ENCODE data around the gene IL1R1.
"Not testable (repeated sequence)": the region's sequence is repeated elsewhere in the genome, so short reads cannot be mapped to it uniquely, and the experiment has no call there.

IL1R1 gene

GRCh38 chr2:102110596-102111334, 31.8 kb upstream of the IL1R1 start:
- DNase-seq (ENCODE audit: low spot score), result no peak

GRCh38 chr2:102111823-102112222, 30.7 kb upstream of the IL1R1 start:
- DNase-seq (ENCODE audit: low spot score), result no peak

DNA sequence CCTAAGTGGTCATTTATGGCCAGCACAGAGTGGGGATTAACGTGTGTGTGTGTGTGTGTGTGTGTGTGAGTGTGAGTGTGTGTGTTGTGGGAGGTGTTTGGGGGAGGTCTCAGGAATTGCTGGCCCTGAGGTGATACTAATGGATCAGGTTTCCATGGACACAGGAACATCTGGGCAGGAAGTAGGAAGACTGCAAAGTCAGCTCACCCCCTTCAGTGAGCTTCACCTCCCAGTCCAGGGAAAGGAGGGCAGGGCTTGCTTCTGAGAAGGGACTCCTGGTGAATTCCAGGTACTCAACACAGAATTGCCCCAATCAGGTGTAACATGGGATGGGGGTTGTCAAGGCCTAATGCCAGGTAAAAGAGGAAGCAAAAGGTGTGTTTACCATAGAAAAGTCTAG, 30.3 kb upstream of the IL1R1 start:
- no peak for DNase-seq (ENCODE audit: low spot score)

GRCh38 chr2:102112692-102113665, 29.6 kb upstream of the IL1R1 start:
- no peak for DNase-seq (ENCODE audit: low spot score)

- DNase-seq (ENCODE audit: low spot score), result no peak
These were observed 28.2 kb upstream of the IL1R1 start for GRCh38 chr2:102114290-102114721.

- DNase-seq (ENCODE audit: low spot score), result no peak
These were observed 27.6 kb upstream of the IL1R1 start for GRCh38 chr2:102114851-102115497.

- DNase-seq (ENCODE audit: low spot score), result no peak
These were observed 25.7 kb upstream of the IL1R1 start for GRCh38 chr2:102116630-102117471.

DNA sequence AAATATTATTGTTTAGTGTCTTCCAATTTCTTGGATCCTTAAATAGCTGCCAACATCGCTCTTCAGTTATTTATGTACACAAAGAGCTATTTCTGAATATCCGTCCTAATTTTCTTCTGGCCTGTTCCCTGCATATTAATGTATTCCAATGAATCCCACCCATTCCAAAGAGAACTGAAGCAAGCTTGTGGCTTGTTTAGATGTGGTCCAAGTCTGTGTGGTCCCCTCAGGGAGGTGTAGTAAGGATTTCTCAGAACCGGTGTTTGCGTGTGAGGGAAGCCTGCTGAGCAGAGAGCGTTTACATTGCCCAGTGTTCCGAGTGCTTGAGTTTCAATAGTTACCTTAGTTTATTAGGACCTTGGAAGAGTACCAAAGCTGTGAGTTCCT, 25.1 kb upstream of the IL1R1 start:
- no peak for DNase-seq (ENCODE audit: low spot score)

DNA sequence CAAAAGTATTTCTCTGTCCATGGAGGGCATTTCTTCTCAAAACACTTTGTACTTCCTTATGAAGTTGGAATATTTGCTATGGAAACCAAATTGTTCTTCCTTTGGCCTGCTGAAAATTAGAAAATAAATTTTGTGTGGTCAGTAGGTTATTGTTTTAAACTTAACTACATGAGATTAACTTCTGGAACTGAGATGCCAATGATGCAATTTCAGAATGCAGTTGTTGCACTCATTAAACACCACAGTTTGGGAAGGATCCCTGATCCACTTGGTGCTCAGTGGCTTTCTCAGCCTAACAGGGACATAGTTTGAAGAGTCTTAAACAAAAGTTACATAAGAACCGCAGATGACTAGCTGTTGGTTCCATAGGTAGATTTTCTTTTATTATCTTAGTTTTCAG, 23.3 kb upstream of the IL1R1 start:
- no peak for DNase-seq (ENCODE audit: low spot score)

DNA sequence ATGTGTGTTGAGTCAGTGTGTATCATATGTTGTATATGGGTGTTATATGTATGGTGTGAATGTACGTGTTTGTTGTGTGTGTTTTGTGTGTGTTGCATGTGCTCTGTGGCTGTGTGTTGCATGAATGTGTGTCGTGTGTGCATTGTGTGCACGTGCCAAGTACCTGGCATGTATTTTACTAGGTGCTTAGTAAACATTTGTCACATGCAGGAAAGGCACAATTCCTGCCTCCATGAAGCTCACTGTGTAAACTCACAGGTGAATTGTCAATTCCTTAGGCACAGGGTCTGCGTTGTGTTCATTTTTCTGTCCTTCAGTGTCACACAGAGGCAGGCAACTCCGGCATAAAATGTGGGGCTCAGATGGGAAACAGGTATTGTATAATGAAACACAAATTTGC, 22.3 kb upstream of the IL1R1 start:
- no peak for DNase-seq (ENCODE audit: low spot score)

DNA sequence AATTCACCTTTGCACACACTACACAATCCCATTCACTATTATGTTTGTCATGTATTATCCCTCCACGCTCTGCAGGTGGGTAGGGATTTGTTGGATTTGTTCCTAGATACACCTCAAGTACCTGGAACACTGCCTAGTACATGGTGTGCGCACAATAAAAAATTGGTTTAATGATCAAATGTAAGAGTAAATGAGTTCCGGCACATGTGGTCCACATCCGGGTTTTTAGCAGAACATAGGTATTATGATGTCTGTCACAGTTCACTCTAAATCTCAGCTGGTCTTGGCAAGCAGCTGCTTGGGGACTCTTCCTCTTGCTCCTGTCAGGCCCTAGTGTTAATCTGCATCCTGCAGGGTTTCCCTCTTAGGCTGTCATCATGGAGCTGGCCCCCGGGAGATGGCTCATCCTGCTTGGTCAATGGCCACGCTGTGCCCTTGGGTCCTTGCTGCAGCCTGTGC, 21.8 kb upstream of the IL1R1 start:
- no peak for DNase-seq (ENCODE audit: low spot score)

GRCh38 chr2:102122115-102122514, 20.4 kb upstream of the IL1R1 start:
- DNase-seq (ENCODE audit: low spot score), result no peak

DNA sequence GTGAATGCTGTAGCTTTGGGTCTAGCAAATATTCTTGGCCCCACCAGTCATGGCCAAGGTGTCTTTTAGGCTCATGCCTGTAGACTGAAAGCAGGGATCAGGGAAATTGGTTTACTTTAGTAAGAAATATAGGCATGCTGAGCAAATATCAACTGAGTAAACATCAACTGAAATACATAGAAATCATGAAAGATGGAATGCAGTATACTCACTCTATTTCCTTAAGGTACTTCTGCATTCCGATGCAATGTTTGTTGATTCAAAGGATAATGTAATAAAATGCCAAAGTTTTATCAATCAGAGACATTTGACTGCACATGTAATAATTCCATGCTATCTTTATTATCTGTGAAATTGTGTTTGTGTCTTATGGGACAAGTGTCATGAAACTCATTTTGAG, 19.6 kb upstream of the IL1R1 start:
- no peak for DNase-seq (ENCODE audit: low spot score)

GRCh38 chr2:102124421-102124820, 18.1 kb upstream of the IL1R1 start:
- not testable (repeated sequence) for DNase-seq (ENCODE audit: low spot score)

DNA sequence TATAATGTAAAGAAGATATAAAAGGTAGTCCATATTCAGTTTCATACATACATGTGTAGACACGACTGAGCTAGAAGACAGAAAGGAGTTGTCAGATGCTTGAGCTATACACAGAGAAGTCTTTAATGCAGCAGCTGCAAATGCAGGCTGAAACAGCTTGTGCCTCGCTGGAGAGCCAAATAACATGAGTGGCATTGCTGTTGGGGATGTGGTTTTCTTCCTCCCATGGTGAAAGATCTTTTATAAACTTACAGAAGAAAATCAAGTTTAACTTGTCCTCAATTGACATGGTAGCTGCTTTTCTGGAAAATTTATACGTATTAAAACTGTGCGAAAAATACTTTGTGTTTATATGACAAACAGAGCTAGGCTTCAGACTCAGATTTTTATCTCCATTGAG, 16.4 kb upstream of the IL1R1 start:
- DNase-seq (ENCODE audit: low spot score), result no peak

GRCh38 chr2:102126660-102127059, 15.9 kb upstream of the IL1R1 start:
- no peak for DNase-seq (ENCODE audit: low spot score)

DNA sequence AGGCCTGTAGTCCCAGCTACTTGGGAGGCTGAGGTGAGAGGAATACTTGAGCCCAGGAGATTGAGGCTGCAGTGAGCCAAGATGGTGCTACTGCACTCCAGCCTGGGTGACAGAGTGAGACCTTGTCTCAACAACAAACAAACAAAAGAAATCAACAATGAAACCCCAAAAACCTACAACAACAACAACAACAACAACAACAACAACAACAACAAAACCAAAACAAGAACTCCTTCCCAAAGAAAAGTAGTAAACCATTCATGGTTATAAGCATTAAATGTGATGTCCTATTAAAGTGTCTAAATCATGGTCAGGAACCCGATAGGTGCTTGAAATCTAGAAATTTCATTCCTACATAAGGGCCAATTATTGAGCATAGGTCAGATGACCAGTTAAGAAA, 13.5 kb upstream of the IL1R1 start:
- no peak for DNase-seq (ENCODE audit: low spot score)

DNA sequence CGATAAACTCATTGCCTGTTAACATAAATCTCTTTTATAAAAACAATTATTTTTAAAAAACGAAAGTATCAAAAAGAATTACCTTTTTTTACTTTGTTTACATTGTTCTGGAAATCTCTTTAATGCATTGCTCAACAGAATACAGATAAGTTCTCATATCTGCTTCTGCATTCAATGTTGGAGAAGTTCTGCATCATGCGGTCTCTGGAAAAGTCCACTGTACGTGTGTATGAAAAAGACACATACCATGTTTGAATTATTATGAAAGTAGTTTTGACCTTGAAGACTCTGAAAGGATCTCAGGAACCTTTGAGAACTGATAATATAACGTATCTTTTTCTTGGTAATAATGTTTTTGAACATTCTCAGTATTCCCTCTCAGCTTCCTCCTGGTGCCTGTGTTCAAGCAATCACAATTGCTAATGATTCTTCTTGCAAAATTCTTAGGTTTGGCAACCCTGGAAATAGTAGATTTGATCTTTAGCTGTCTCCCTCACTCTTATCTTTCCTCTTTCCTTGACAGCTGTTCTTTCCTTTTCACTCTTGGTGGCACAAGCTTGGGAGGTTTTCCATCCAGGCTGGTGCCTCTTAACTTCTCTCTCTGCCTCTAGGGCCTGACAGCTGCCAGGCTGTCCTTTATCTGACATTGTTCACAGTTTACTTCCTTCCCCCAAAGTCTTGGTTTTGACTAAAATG, 12.4 kb upstream of the IL1R1 start:
- no peak for DNase-seq (ENCODE audit: low spot score)

DNA sequence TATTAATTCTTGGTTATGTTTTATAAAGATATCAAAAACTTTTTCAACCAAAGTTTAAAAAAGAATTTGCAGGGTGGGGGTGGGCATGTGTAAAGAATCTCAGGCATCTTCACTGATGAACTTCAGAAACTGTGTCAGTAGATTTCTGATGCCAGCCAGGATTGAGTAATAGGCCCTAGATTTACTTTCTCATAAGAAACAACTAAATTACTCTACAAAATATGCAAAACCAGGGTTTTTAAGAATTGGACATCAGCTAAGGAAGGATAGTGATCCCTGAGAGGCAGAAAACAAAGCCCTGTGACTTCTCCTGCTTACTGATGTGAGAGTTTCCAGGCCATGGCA, 11.9 kb upstream of the IL1R1 start:
- no peak for DNase-seq (ENCODE audit: low spot score)

GRCh38 chr2:102131564-102131963, 11.0 kb upstream of the IL1R1 start:
- DNase-seq (ENCODE audit: low spot score), result no peak

- DNase-seq (ENCODE audit: low spot score), result no peak
These were observed 5.4 kb upstream of the IL1R1 start for GRCh38 chr2:102137138-102137537.

All from SW480 (cell line).